Natural killer cell (primary cell): Measurements from ENCODE around the gene TMEM17. TPM values are rescaled to one million over a fixed set of nuclear protein-coding genes. Genes with fewer than 3 reads are reported as not detected.
"Not testable (repeated sequence)": the region's sequence is repeated elsewhere in the genome, so short reads cannot be mapped to it uniquely, and the experiment has no call there.

Source experiments
- ATAC-seq, 3 donors: fragments of 150-1000 bp in 2 of 3; fragments of 200-7000 bp in 1 of 3; cut with Tn5 transposase; 1 replicate in 1 of 3; 2 replicates in 2 of 3; pipeline ENCODE4 v1.10.0; 2021; ENCODE audit warnings: mild to moderate bottlenecking in 2 of 3, moderate library complexity in 2 of 3
- DNase-seq, 2 donors: peaks; one replicate each; pipeline versions ENCODE4 v3.0.0 to v3.0.0-alpha.2; 2013 to 2021; ENCODE audit warnings: mixed read lengths in 1 of 2
- H3K27ac ChIP-seq: one replicate; pipeline ENCODE4 v1.5.1; 2013; ENCODE audit warnings: mild to moderate bottlenecking, low read length
- H3K27me3 ChIP-seq: one replicate; pipeline ENCODE4 v1.6.1; 2013; ENCODE audit warnings: low read length; ENCODE audit not compliant: control insufficient read depth, insufficient read depth
- H3K36me3 ChIP-seq: one replicate; pipeline ENCODE4 v1.6.1; 2013; ENCODE audit warnings: low read length; ENCODE audit not compliant: control insufficient read depth, insufficient read depth
- H3K4me1 ChIP-seq: one replicate; pipeline ENCODE4 v1.6.1; 2013; ENCODE audit warnings: low read length; ENCODE audit not compliant: control insufficient read depth, insufficient read depth
- H3K4me3 ChIP-seq: one replicate; pipeline ENCODE4 v1.5.1; 2013; ENCODE audit warnings: low read length
- H3K9me3 ChIP-seq: one replicate; pipeline ENCODE4 v1.6.1; 2013; ENCODE audit warnings: low read length; ENCODE audit not compliant: control insufficient read depth, insufficient read depth
- H3K27ac Mint-ChIP-seq, 2 donors: one replicate each; pipeline ENCODE4 v1.8.0; 2022; ENCODE audit warnings: mild to moderate bottlenecking in 2 of 2, mixed read lengths in 2 of 2, moderate library complexity in 1 of 2
- H3K27me3 Mint-ChIP-seq, 2 donors: one replicate each; pipeline ENCODE4 v1.8.0; 2022; ENCODE audit warnings: low read depth in 2 of 2, mixed read lengths in 2 of 2
- H3K36me3 Mint-ChIP-seq: one replicate; pipeline ENCODE4 v1.8.0; 2022; ENCODE audit warnings: mixed read lengths
- H3K4me1 Mint-ChIP-seq, 2 donors: one replicate each; pipeline ENCODE4 v1.8.0; 2022; ENCODE audit warnings: mixed read lengths in 2 of 2
- H3K4me3 Mint-ChIP-seq: one replicate; pipeline ENCODE4 v1.8.0; 2022; ENCODE audit warnings: mild to moderate bottlenecking, moderate library complexity, mixed read lengths
- H3K9me3 Mint-ChIP-seq, 2 donors: one replicate each; pipeline ENCODE4 v1.8.0; 2022; ENCODE audit warnings: mixed read lengths in 2 of 2
- WGBS: methylation state at CpG from one replicate; pipeline ENCODE4 v1.1.7; 2013; ENCODE audit warnings: missing lambda C conversion rate; ENCODE audit not compliant: insufficient coverage; 5-methylcytosine and 5-hydroxymethylcytosine counted together
- intact Hi-C: fragments of 100-400 bp; cut with micrococcal nuclease; formaldehyde crosslinking; loops from one replicate; pipeline ENCODE4 v1.14.2; 2022
- total RNA-seq, 4 donors: library from RNA; stranded (reverse); fragments of 120-200 nt in 1 of 4; gene quantifications; one replicate each; pipeline versions ENCODE4 v1.2.3 to v1.2.4, GENCODE V29; 2013 to 2022
- TF ChIP-seq, protein P1 (sequence below): fragments of 200-600 bp; IDR thresholded peaks from one replicate; pipeline ENCODE4 v1.8.0; 2022; ENCODE audit warnings: antibody characterized with exemption

The TMEM17 gene
- total RNA-seq, 3 donors from 2014 or later (not counting 1 experiment from before 2014, with no cell fraction given) = 0.18 TPM; not detected in 2

DNA sequence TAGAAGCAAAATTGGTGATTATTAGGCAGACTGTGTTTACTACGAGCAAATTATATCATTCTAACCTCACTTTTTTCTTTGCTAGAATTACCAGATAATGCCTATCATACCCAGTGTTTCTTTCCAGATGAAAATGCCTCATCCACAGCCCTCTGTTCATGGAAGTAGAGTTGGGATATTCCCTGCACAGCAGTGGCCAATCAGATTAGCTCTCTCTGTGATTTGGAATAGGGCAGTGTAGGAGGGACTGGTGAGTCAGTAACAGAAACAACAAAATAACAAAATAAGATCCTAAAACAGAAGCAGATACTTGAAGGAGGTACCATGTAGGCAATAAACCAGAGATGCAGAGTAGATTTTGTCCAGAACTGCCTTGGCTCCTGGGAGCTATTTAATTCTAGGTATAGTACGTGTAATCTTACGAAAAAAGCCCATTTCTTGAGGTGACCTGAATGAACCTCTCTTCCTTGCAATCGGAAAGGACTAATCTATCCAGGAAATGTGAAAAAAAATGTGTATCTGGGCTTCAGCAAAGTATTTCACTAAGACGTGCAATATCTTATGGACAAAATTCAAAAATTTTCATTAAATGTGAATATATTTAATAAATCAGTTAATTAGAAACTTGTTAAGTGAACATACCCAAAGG is 18.4 kb upstream of the TMEM17 start:
- Histone ChIP-seq H3K4me1 (no peaks in the 10 kb centered on the region), H3K9me3 (no peaks in the 10 kb centered on the region), H3K36me3 (no peaks in the 10 kb centered on the region), H3K4me3 (no peak overlapping the region), H3K27me3 (peaks cover 2% of the 10 kb centered on the region), H3K27ac (no peak overlapping the region)
- DNase-seq (no peak), ATAC-seq (no peak)
- WGBS = 81% methylated on average over 4 of the region's 5 CpGs
- Mint-ChIP-seq H3K27ac (no peak overlapping the region), H3K36me3 (no peaks in the 10 kb centered on the region), H3K4me1 (no peaks in the 10 kb centered on the region), H3K27me3 (peaks cover 15 to 30% of the 10 kb centered on the region in 2 donors), H3K9me3 (no peaks in the 10 kb centered on the region), H3K4me3 (no peak overlapping the region)
- TF ChIP-seq, protein P1, sequence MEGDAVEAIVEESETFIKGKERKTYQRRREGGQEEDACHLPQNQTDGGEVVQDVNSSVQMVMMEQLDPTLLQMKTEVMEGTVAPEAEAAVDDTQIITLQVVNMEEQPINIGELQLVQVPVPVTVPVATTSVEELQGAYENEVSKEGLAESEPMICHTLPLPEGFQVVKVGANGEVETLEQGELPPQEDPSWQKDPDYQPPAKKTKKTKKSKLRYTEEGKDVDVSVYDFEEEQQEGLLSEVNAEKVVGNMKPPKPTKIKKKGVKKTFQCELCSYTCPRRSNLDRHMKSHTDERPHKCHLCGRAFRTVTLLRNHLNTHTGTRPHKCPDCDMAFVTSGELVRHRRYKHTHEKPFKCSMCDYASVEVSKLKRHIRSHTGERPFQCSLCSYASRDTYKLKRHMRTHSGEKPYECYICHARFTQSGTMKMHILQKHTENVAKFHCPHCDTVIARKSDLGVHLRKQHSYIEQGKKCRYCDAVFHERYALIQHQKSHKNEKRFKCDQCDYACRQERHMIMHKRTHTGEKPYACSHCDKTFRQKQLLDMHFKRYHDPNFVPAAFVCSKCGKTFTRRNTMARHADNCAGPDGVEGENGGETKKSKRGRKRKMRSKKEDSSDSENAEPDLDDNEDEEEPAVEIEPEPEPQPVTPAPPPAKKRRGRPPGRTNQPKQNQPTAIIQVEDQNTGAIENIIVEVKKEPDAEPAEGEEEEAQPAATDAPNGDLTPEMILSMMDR = no peak
- intact Hi-C loops = no loop called here

DNA sequence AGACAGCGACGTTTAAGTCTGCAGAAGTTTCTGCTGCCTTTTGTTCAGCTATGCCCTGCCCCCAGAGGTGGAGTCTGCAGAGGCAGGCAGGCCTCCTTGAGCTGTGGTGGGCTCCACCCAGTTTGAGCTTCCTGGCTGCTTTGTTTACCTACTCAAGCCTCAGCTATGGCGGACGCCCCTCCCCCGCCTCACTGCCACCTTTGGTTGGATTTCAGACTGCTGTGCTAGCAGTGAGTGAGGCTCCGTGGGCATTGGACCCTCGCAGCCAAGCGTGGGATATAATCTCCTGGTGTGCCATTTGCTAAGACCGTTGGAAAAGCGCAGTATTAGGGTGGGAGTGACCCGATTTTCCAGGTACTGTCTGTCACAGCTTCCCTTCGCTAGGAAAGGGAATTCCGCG is 15.1 kb upstream of the TMEM17 start:
- ATAC-seq, H3K27me3 ChIP-seq, H3K27ac ChIP-seq, H3K4me1 ChIP-seq, H3K9me3 ChIP-seq, H3K4me3 Mint-ChIP-seq, H3K36me3 Mint-ChIP-seq, H3K36me3 ChIP-seq, H3K4me1 Mint-ChIP-seq, intact Hi-C loops, H3K27ac Mint-ChIP-seq, H3K9me3 Mint-ChIP-seq, DNase-seq, H3K4me3 ChIP-seq: not testable (repeated sequence)
- WGBS = 97% methylated on average over 14 of the region's 14 CpGs
- H3K27me3 Mint-ChIP-seq = peaks cover 14 to 21% of the 10 kb centered on the region in 2 donors

DNA sequence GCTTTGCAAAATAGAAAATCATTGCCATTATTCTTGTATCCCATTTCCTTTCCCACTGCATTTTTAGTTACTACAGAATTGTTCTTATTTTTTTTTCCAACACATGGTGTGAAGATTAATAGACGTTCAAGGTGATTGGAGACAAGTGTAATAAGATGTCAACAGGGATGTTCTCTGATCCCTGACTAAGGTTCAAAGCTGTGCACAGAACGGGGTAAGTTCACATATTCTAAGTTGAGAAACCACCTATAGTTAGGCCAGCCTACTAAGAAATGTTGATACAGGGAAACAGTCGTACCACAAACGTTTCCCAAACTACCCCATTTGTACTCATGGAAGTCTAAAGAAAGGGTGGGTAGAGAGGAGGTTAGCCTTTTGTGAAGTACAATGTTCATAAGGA is 6.4 kb upstream of the TMEM17 start:
- TF ChIP-seq, protein P1 = no peak
- Histone ChIP-seq H3K9me3 (no peaks in the 10 kb centered on the region), H3K27ac (no peak overlapping the region), H3K27me3 (no peaks in the 10 kb centered on the region), H3K4me1 (no peaks in the 10 kb centered on the region), H3K4me3 (no peak overlapping the region), H3K36me3 (no peaks in the 10 kb centered on the region)
- Mint-ChIP-seq H3K9me3 (no peaks in the 10 kb centered on the region), H3K4me1 (no peaks in the 10 kb centered on the region), H3K4me3 (no peak overlapping the region), H3K36me3 (no peaks in the 10 kb centered on the region), H3K27me3 (peaks cover 13 to 27% of the 10 kb centered on the region in 2 donors), H3K27ac (no peak overlapping the region)
- DNase-seq (no peak), ATAC-seq (no peak)
- intact Hi-C loops = no loop called here
- 76% methylated on average over 2 of the region's 4 CpGs for WGBS

DNA sequence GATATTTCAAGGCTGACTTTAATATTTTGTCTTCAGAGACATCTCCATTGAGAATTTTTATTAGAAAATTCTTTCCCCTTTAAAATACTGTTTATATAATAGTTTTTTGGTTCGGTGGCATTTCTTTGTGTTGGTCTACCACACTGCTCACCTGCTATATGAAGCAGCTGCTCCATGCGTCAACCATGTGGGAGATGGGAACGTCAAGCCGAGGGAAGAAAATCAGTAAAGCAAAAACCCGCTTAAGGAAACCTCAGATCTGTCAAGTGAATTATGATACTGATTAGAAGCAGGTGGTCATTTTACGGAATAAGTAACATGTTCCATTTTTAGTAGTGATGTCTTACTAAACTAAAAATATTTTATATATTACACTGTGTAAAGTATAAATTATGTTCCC is 5.6 kb upstream of the TMEM17 start:
- Histone ChIP-seq H3K27ac (no peak overlapping the region), H3K9me3 (no peaks in the 10 kb centered on the region), H3K4me3 (no peak overlapping the region), H3K4me1 (no peaks in the 10 kb centered on the region), H3K27me3 (no peaks in the 10 kb centered on the region), H3K36me3 (no peaks in the 10 kb centered on the region)
- intact Hi-C loops = no loop called here
- peaks cover under 1 to 1% of the 10 kb centered on the region in 2 donors for H3K4me1 Mint-ChIP-seq
- H3K36me3 Mint-ChIP-seq = no peaks in the 10 kb centered on the region
- H3K4me3 Mint-ChIP-seq = no peak overlapping the region
- no peak for ATAC-seq
- TF ChIP-seq, protein P1 = no peak
- no peak for DNase-seq
- 85% methylated on average over 5 of the region's 6 CpGs for WGBS
- H3K9me3 Mint-ChIP-seq = no peaks in the 10 kb centered on the region
- H3K27me3 Mint-ChIP-seq = peaks cover 8 to 27% of the 10 kb centered on the region in 2 donors
- H3K27ac Mint-ChIP-seq = no peak overlapping the region
